ENCODE measurements around the gene CLNS1A. TPM values are rescaled to one million over a fixed set of nuclear protein-coding genes. Genes with fewer than 3 reads are reported as not detected.

The CLNS1A gene
- polyA plus RNA-seq (ENCODE audit: insufficient read length in 3 of 3), result 100 to 1,000 TPM; 179 to 230 (median 229) TPM
- long read RNA-seq, donor 1, transcript CLNS1A-204 (7 exons, 2,993 nt), result major isoform, 21 of 52 reads
- long read RNA-seq, donor 1, partial matches to known transcripts, result 29 of 52 reads
- long read RNA-seq, donor 1, other reads (novel, unspliced or antisense), result 0 of 52 reads
- long read RNA-seq, donor 2, transcript CLNS1A-204 (7 exons, 2,993 nt), result major isoform, 38 of 73 reads
- long read RNA-seq, donor 2, partial matches to known transcripts, result 32 of 73 reads
- long read RNA-seq, donor 2, other reads (novel, unspliced or antisense), result 0 of 73 reads
- long read RNA-seq, donor 3, transcript CLNS1A-204 (7 exons, 2,993 nt), result major isoform, 59 of 116 reads
- long read RNA-seq, donor 3, partial matches to known transcripts, result 53 of 116 reads
- long read RNA-seq, donor 3, other reads (novel, unspliced or antisense), result 0 of 116 reads
- long read RNA-seq, donor 4, transcript CLNS1A-204 (7 exons, 2,993 nt), result major isoform, 34 of 68 reads
- long read RNA-seq, donor 4, partial matches to known transcripts, result 32 of 68 reads
- long read RNA-seq, donor 4, other reads (novel, unspliced or antisense), result 0 of 68 reads
- long read RNA-seq, donor 5, result 0 reads
- long read RNA-seq, donor 6, transcript CLNS1A-204 (7 exons, 2,993 nt), result major isoform, 38 of 78 reads
- long read RNA-seq, donor 6, partial matches to known transcripts, result 23 of 78 reads
- long read RNA-seq, donor 6, other reads (novel, unspliced or antisense), result 14 of 78 reads
- long read RNA-seq, donor 7, transcript CLNS1A-204 (7 exons, 2,993 nt), result major isoform, 48 of 122 reads
- long read RNA-seq, donor 7, partial matches to known transcripts, result 74 of 122 reads
- long read RNA-seq, donor 7, other reads (novel, unspliced or antisense), result 0 of 122 reads
- long read RNA-seq, donor 8, transcript CLNS1A-204 (7 exons, 2,993 nt), result major isoform, 75 of 148 reads
- long read RNA-seq, donor 8, partial matches to known transcripts, result 68 of 148 reads
- long read RNA-seq, donor 8, other reads (novel, unspliced or antisense), result 0 of 148 reads
- long read RNA-seq, donor 9, transcript CLNS1A-204 (7 exons, 2,993 nt), result major isoform, 24 of 58 reads
- long read RNA-seq, donor 9, partial matches to known transcripts, result 33 of 58 reads
- long read RNA-seq, donor 9, other reads (novel, unspliced or antisense), result 0 of 58 reads
- long read RNA-seq, donor 10, transcript CLNS1A-204 (7 exons, 2,993 nt), result major isoform, 38 of 97 reads
- long read RNA-seq, donor 10, partial matches to known transcripts, result 55 of 97 reads
- long read RNA-seq, donor 10, other reads (novel, unspliced or antisense), result 0 of 97 reads
- long read RNA-seq, donor 11, transcript CLNS1A-204 (7 exons, 2,993 nt), result major isoform, 33 of 56 reads
- long read RNA-seq, donor 11, partial matches to known transcripts, result 23 of 56 reads
- long read RNA-seq, donor 11, other reads (novel, unspliced or antisense), result 0 of 56 reads
- long read RNA-seq, donor 12, transcript CLNS1A-204 (7 exons, 2,993 nt), result major isoform, 16 of 24 reads
- long read RNA-seq, donor 12, partial matches to known transcripts, result 8 of 24 reads
- long read RNA-seq, donor 12, other reads (novel, unspliced or antisense), result 0 of 24 reads
- long read RNA-seq, donor 13, result 0 reads
- long read RNA-seq, donor 14, transcript CLNS1A-204 (7 exons, 2,993 nt), result major isoform, 42 of 84 reads
- long read RNA-seq, donor 14, partial matches to known transcripts, result 42 of 84 reads
- long read RNA-seq, donor 14, other reads (novel, unspliced or antisense), result 0 of 84 reads
- long read RNA-seq, donor 15, transcript CLNS1A-204 (7 exons, 2,993 nt), result major isoform, 22 of 35 reads
- long read RNA-seq, donor 15, partial matches to known transcripts, result 13 of 35 reads
- long read RNA-seq, donor 15, other reads (novel, unspliced or antisense), result 0 of 35 reads
- long read RNA-seq, donor 16, transcript CLNS1A-204 (7 exons, 2,993 nt), result major isoform, 106 of 183 reads
- long read RNA-seq, donor 16, partial matches to known transcripts, result 67 of 183 reads
- long read RNA-seq, donor 16, other reads (novel, unspliced or antisense), result 7 of 183 reads

GRCh38 chr11:77637345-77638165 lies at the start of gene CLNS1A:
CLNS1A (minus strand) TSS chr11:77637794; CDS start chr11:77637714, 80 bp downstream.
- DNase-seq (ENCODE audit: extremely low read depth in 1 of 11, low read depth in 9 of 11, low spot score in 4 of 11), result peak; percentile 76 to 89 (median 81)

GRCh38 chr11:77687088-77687487 lies 49.5 kb upstream of the CLNS1A start:
- no peak for DNase-seq (ENCODE audit: extremely low read depth in 1 of 11, low read depth in 9 of 11, low spot score in 4 of 11)

- DNase-seq (ENCODE audit: extremely low read depth in 1 of 11, low read depth in 9 of 11, low spot score in 4 of 11), result no peak
Measured at GRCh38 chr11:77677138-77677537, 39.5 kb upstream of the CLNS1A start.

GRCh38 chr11:77672264-77672663 lies 34.7 kb upstream of the CLNS1A start:
- no peak for DNase-seq (ENCODE audit: extremely low read depth in 1 of 11, low read depth in 9 of 11, low spot score in 4 of 11)

GRCh38 chr11:77669848-77670511 lies 32.4 kb upstream of the CLNS1A start:
- no peak for DNase-seq (ENCODE audit: extremely low read depth in 1 of 11, low read depth in 9 of 11, low spot score in 4 of 11)

GRCh38 chr11:77668760-77669159 lies 31.2 kb upstream of the CLNS1A start:
- no peak for DNase-seq (ENCODE audit: extremely low read depth in 1 of 11, low read depth in 9 of 11, low spot score in 4 of 11)

GRCh38 chr11:77665240-77665965 lies 27.8 kb upstream of the CLNS1A start:
- DNase-seq (ENCODE audit: extremely low read depth in 1 of 11, low read depth in 9 of 11, low spot score in 4 of 11), result no peak

- no peak for DNase-seq (ENCODE audit: extremely low read depth in 1 of 11, low read depth in 9 of 11, low spot score in 4 of 11)
Measured at GRCh38 chr11:77661670-77662069, 24.1 kb upstream of the CLNS1A start.

- no peak for DNase-seq (ENCODE audit: extremely low read depth in 1 of 11, low read depth in 9 of 11, low spot score in 4 of 11)
Measured at GRCh38 chr11:77660947-77661346, 23.4 kb upstream of the CLNS1A start.

GRCh38 chr11:77658213-77659013 lies 20.8 kb upstream of the CLNS1A start:
- no peak for DNase-seq (ENCODE audit: extremely low read depth in 1 of 11, low read depth in 9 of 11, low spot score in 4 of 11)

- no peak for DNase-seq (ENCODE audit: extremely low read depth in 1 of 11, low read depth in 9 of 11, low spot score in 4 of 11)
Measured at GRCh38 chr11:77656362-77656761, 18.8 kb upstream of the CLNS1A start.

GRCh38 chr11:77654770-77655434 lies 17.3 kb upstream of the CLNS1A start:
- DNase-seq (ENCODE audit: extremely low read depth in 1 of 11, low read depth in 9 of 11, low spot score in 4 of 11), result no peak

- DNase-seq (ENCODE audit: extremely low read depth in 1 of 11, low read depth in 9 of 11, low spot score in 4 of 11), result no peak
Measured at GRCh38 chr11:77650123-77650522, 12.5 kb upstream of the CLNS1A start.

- no peak for DNase-seq (ENCODE audit: extremely low read depth in 1 of 11, low read depth in 9 of 11, low spot score in 4 of 11)
Measured at GRCh38 chr11:77647654-77648305, 10.2 kb upstream of the CLNS1A start.
